HUDEP-2 (cell line): ENCODE results near the gene TPRX1.
"Not testable (repeated sequence)": the region's sequence is repeated elsewhere in the genome, so short reads cannot be mapped to it uniquely, and the experiment has no call there.

Source experiments
- DNase-seq, 76 experiments: peaks; one replicate each; lab custom pipeline; 2025; ENCODE audit not compliant: unreplicated experiment in 76 of 76; lab: John Stamatoyannopoulos, UW

TPRX1 gene

DNA sequence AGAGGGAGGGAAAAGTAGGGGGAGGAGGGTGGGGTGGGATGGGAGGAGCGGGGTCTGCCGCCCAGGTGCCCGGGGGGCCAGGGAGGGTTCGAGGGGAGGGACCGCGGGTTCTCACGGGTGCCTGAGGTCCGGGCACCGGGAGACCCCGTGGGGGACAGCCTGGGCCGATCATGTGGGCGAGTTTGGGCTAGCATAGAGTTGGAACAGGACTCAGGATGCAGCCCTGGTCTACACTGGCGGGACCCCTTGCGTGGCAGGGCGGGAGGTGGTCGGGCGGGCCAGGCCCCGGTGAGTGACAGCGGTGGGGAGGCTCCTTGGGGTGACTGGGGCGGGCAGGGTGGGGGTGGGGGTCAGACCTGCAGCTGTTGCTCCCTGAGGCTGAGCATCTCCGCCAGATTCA lies 1.2 kb downstream of the TPRX1 start:
- DNase-seq, result not testable (repeated sequence)

- DNase-seq, result no peak
These were observed 1.8 kb downstream of the TPRX1 start for GRCh38 chr19:47802521-47803043.

GRCh38 chr19:47801270-47801669 lies 3.1 kb downstream of the TPRX1 start:
- DNase-seq, result no peak

DNA sequence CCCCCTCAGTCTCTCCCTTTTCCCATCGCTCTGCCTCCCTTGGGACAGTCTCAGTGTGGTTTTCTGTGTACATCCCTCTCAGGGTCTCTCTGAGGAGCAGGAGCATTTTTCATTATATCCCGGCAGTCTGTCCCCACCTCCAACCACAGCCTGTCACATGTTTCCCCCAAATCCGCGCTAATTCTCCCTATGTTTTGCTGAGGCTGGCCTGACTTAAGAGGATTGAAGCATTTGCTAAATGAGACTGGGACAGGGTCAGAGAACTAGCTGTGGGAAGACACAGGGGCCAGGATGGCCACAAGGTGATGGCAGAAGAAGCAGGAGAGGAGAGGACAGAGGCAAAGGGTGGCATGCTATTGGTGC lies 5.5 kb downstream of the TPRX1 start:
- no peak for DNase-seq

GRCh38 chr19:47797996-47798903 lies 6.1 kb downstream of the TPRX1 start:
- no peak for DNase-seq

- no peak for DNase-seq
These were observed 7.6 kb downstream of the TPRX1 start for GRCh38 chr19:47796785-47797184.

- no peak for DNase-seq
These were observed 9.8 kb downstream of the TPRX1 start for GRCh38 chr19:47794526-47794925.

GRCh38 chr19:47792616-47793015 lies 11.7 kb downstream of the TPRX1 start:
- no peak for DNase-seq

DNA sequence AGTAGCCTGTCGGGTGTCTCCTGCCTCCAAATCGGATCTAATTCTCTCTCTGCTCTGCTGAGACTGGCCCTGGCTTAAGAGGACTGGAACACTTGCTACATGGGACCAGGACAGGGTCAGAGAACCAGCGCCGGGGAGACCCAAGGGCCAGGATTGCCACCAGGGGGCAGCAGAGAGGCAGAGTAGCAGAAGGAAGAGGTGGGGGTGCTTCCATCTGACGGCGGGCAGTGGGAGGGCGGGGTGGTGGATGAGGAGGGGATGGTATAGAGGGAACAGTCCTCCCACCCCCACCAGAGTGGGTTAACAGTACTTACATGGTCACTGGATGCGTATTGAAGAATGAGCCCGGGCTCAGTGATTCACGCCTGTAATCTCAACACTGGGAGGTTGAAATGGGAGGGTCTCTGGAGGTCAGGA lies 13.9 kb downstream of the TPRX1 start:
- DNase-seq, result peak in 68 of 76 experiments; percentile 18 to 92 (median 70)

DNA sequence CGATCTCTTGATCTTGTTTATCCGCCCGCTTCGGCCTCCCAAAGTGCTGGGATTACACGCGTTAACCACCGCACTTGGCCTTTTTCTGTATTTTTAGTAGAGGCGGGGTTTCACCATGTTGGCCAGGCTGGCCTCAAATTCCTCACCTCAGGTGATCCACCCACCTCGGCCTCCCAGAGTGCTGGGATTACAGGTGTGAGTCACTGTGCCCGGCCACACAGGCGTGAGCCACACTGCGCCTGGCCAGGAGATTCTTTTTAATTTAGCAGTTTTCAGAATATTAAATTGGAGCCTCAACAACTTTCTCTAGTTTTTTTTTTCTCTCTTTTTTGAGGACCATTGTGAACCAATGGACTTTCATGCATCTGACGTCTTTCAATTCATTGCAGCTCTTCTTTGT lies 14.5 kb downstream of the TPRX1 start:
- not testable (repeated sequence) for DNase-seq

DNA sequence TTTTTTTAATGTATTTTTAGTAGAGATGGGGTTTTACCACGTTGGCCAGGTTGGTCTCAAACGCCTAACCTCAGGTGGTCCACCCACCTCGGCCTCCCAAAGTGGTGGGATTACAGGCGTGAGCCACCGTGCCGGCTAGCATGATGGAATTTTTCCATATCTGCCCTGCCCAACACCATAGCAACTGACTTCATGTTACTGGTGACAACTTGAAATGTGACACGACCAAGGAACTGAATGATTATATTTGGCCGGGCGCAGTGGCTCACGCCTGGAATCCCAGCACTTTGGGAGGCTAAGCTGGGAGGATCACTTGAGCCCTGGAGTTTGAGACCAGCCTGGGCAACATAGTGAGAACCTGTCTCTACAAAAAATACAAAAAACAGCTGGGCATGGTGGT lies 17.0 kb downstream of the TPRX1 start:
- not testable (repeated sequence) for DNase-seq

- no peak for DNase-seq
These were observed 17.8 kb downstream of the TPRX1 start for GRCh38 chr19:47786566-47786965.

DNA sequence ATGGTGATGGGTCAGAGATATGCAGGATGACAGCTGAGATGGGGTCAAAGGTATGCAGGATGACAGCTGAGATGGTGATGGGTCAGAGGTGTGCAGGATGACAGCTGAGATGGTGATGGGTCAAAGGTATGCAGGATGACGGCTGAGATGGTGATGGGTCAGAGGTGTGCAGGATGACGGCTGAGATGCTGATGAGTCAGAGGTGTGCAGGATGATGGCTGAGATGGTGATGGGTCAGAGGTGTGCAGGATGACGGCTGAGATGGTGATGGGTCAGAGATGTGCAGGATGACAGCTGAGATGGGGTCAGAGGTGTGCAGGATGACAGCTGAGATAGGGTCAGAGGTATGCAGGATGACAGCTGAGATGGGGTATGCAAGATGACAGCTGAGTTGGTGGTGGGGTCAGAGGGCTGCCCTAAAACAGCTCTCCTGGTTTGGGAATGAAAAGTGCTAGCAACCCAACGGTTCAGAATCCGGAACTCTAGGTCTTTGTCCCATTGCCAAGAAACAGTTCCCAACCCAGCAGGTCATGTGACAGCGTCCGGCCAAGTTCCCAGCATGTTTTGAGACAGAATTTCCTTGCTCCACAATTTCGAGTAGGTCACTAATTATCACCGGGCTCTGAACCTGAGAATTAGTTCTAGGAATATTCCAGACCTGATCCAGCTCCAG lies 22.6 kb downstream of the TPRX1 start:
- no peak for DNase-seq

DNA sequence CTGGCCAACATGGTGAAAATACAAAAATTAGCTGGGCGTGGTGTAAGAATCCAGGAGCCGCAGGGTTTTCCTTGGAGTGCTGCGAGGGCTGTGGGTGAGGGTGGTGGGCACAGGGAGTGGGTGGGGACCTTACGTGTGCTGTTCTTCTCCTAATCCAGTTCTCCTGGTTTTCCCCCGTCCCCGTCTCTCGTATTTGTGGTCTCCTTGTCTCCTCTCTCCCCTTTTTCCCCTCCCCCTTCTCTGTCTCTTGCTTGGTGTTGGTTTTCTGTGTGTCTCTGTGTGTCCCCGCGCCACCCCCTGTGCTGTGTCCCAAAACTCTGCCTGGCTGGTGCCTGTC lies 24.2 kb downstream of the TPRX1 start:
- DNase-seq, result no peak

- no peak for DNase-seq
These were observed 24.7 kb downstream of the TPRX1 start for GRCh38 chr19:47779524-47780214.

DNA sequence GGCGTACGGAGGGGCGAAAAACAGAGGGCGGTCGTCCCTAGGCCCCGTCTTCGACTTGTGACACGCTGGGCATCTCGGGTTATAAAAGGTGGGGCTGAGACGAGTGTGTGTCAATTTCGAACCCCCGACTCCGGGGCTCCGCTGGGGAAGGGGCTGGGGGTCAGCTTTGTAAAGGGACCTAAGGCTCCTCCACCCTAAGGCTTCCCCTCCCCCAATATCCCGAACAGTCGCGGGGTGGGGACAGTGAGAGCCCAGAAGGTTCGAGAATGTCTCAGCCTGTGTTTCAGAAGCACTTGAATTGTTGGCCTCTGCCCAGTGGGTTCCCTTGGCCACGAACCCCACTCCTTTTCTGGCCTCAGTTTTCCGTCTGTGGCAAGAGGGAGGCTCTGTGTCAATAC lies 25.4 kb downstream of the TPRX1 start:
- DNase-seq, result peak in 6 of 76 experiments; percentile 6 to 45 (median 28)

DNA sequence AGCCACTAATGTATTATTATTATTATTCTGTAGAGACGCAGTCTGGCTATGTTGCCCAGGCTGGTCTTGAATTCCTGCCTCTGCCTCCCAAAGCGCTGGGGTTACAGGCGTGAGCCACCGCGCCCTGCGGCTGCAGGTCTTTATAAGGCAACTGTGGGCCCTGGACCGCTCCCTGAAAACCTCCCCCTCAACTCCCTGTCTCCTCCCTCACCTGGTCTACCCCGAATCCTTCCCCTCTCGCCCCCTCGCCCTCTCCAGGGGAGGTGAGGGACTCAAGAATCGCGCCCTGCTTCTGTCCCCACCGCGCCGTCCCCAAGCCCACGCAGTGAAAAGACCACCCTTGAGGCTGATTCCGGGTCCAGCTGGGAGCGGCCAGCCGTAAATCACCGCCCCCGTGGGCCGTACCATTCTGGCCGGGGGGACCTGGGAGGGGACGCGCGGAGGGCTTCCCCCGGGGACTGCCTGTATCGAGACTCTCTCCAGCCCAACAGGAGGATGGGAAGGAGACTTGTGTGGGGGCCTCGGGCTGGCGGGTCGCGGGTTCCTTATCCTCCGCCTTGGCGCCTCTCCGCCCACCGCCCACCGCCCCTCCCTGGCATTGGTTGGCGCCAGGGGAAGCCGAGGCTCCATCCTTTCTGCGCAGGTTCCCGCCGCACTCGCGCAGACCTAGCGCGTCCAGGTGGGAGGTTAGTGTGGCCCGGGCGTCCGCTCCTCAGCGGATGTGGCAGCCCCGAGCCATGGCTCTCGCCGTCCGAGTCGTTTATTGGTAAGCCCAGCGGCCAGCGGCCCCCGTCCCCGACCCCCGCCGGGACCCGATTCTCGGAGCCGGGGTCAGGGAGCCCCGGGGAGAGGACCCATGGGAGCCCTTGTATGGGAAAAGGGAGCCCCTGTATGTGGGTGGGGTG lies 26.1 kb downstream of the TPRX1 start, which contains the start of gene SELENOW:
TSS of gene SELENOW (plus strand) at position 655 of the 905 bp plus-strand sequence. CDS start at position 738, 83 bp downstream.
- peak in 68 of 76 experiments; percentile 27 to 97 (median 73) for DNase-seq

- DNase-seq, result not testable (repeated sequence)
These were observed 26.9 kb downstream of the TPRX1 start for GRCh38 chr19:47777245-47778048.

GRCh38 chr19:47776568-47776967 lies 27.8 kb downstream of the TPRX1 start:
- no peak for DNase-seq
